Measurements from ENCODE around the gene INPPL1.

The INPPL1 gene

GRCh38 chr11:72232260-72233055, 7.9 kb downstream of the INPPL1 start:
- no peak for DNase-seq

- no peak for DNase-seq
Observed at GRCh38 chr11:72233056-72233772, 8.6 kb downstream of the INPPL1 start.

- no peak for DNase-seq
Observed at GRCh38 chr11:72233773-72234513, 9.4 kb downstream of the INPPL1 start.

- no peak for DNase-seq
Observed at GRCh38 chr11:72234514-72234830, 9.9 kb downstream of the INPPL1 start.

GRCh38 chr11:72234920-72235319, 10.4 kb downstream of the INPPL1 start:
- no peak for DNase-seq

- no peak for DNase-seq
Observed at GRCh38 chr11:72235351-72236057, 10.9 kb downstream of the INPPL1 start.

- DNase-seq, result no peak
Observed at GRCh38 chr11:72236083-72236697, 11.6 kb downstream of the INPPL1 start.

- no peak for DNase-seq
Observed at GRCh38 chr11:72236774-72237111, 12.2 kb downstream of the INPPL1 start.

- DNase-seq, result no peak
Observed at GRCh38 chr11:72237112-72237931, 12.8 kb downstream of the INPPL1 start.

GRCh38 chr11:72238040-72238450, 13.5 kb downstream of the INPPL1 start:
- DNase-seq, result peak; percentile 72

- DNase-seq, result no peak
Observed at GRCh38 chr11:72238492-72239312, 14.1 kb downstream of the INPPL1 start.

GRCh38 chr11:72239313-72239848, 14.8 kb downstream of the INPPL1 start:
- DNase-seq, result peak; percentile 75

GRCh38 chr11:72239849-72240460, 15.4 kb downstream of the INPPL1 start:
- DNase-seq, result peak; percentile 68

GRCh38 chr11:72240461-72241290, 16.1 kb downstream of the INPPL1 start:
- DNase-seq, result no peak

- DNase-seq, result no peak
Observed at GRCh38 chr11:72241291-72241781, 16.8 kb downstream of the INPPL1 start.

- no peak for DNase-seq
Observed at GRCh38 chr11:72242141-72242540, 17.6 kb downstream of the INPPL1 start.

- DNase-seq, result no peak
Observed at GRCh38 chr11:72243173-72244059, 18.8 kb downstream of the INPPL1 start.

- no peak for DNase-seq
Observed at GRCh38 chr11:72244060-72244360, 19.4 kb downstream of the INPPL1 start, which contains the start of gene PHOX2A. Gene PHOX2A, minus strand, starts transcription at chr11:72244176. Its CDS starts 172 bp downstream, at chr11:72244004.

Measured in femur (tissue), 1 donor.